Glutamatergic neuron (in vitro differentiated cells): Measurements from ENCODE around the gene RABGGTA. TPM values are rescaled to one million over a fixed set of nuclear protein-coding genes. Genes with fewer than 3 reads are reported as not detected.

Experiments
- DNase-seq: peaks from one replicate; pipeline ENCODE4 v3.0.0; 2022
- H3K27ac Mint-ChIP-seq: one replicate; pipeline ENCODE4 v1.8.0; 2020; ENCODE audit warnings: mild to moderate bottlenecking, mixed read lengths, inconsistent platforms; ENCODE audit not compliant: unreplicated experiment
- H3K27me3 Mint-ChIP-seq: one replicate; pipeline ENCODE4 v1.8.0; 2020; ENCODE audit warnings: mild to moderate bottlenecking, moderate library complexity, mixed read lengths, inconsistent platforms; ENCODE audit not compliant: unreplicated experiment
- H3K36me3 Mint-ChIP-seq: one replicate; pipeline ENCODE4 v1.8.0; 2020; ENCODE audit warnings: mild to moderate bottlenecking, mixed read lengths, inconsistent platforms; ENCODE audit not compliant: unreplicated experiment
- H3K4me1 Mint-ChIP-seq: one replicate; pipeline ENCODE4 v1.8.0; 2020; ENCODE audit warnings: mild to moderate bottlenecking, low read depth, mixed read lengths, inconsistent platforms; ENCODE audit not compliant: unreplicated experiment
- H3K4me3 Mint-ChIP-seq: one replicate; pipeline ENCODE4 v1.8.0; 2020; ENCODE audit warnings: mild to moderate bottlenecking, mixed read lengths, inconsistent platforms; ENCODE audit not compliant: unreplicated experiment
- H3K9me3 Mint-ChIP-seq: one replicate; pipeline ENCODE4 v1.8.0; 2020; ENCODE audit warnings: mild to moderate bottlenecking, moderate library complexity, mixed read lengths, inconsistent platforms; ENCODE audit not compliant: unreplicated experiment
- CTCF ChIP-seq: fragments of 200-600 bp; sonication (generic); IDR thresholded peaks from one replicate; pipeline ENCODE4 v1.5.0; 2021; ENCODE audit not compliant: partially characterized antibody, unreplicated experiment
- total RNA-seq: library from RNA; stranded (reverse); fragmentation: NEBNext Ultra II Directional; extraction: Animal tissue kit (Norgen Biotek cat#: 25700); gene quantifications from one replicate; pipeline ENCODE4 v1.2.1, GENCODE V29; 2021; ENCODE audit not compliant: unreplicated experiment

RABGGTA gene
- total RNA-seq, 1 donor from 2014 or later = 30.3 TPM

DNA sequence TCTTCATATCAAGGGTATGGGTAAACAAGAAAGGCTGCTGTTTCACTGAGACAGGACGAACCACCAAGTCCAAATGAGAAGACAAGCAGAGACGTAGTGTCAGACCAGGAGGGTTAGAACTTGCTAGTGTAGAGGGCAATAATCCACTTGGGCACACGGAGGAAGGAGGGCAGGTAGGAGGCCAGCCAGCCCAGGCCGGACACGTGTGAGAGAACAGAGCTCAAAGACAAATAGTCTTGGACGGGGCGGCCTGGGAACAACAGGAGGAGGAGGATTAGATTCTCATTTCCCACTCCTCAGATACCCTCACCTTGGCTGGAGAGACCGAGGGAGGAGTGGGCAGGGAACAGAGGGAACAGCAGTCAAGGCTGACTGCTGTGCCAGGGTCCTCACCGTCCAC is 19.3 kb upstream of the RABGGTA start:
- peaks cover 1% of the 10 kb centered on the region for H3K9me3 Mint-ChIP-seq
- no peaks in the 10 kb centered on the region for H3K4me1 Mint-ChIP-seq
- no peaks in the 10 kb centered on the region for H3K27me3 Mint-ChIP-seq
- DNase-seq = no peak
- H3K27ac Mint-ChIP-seq = peak overlapping the region; percentile 4
- H3K36me3 Mint-ChIP-seq = no peaks in the 10 kb centered on the region
- TF ChIP-seq CTCF = no peak
- H3K4me3 Mint-ChIP-seq = peak overlapping the region; percentile 39

GRCh38 chr14:24289649-24290280 is 18.4 kb upstream of the RABGGTA start:
- Mint-ChIP-seq H3K27ac (no peak overlapping the region), H3K4me1 (no peaks in the 10 kb centered on the region), H3K9me3 (peaks cover 1% of the 10 kb centered on the region), H3K36me3 (no peaks in the 10 kb centered on the region), H3K27me3 (no peaks in the 10 kb centered on the region), H3K4me3 (no peak overlapping the region)
- TF ChIP-seq CTCF = no peak
- no peak for DNase-seq

- TF ChIP-seq CTCF = no peak
- Mint-ChIP-seq H3K4me3 (no peak overlapping the region), H3K36me3 (no peaks in the 10 kb centered on the region), H3K27ac (no peak overlapping the region), H3K4me1 (no peaks in the 10 kb centered on the region), H3K27me3 (no peaks in the 10 kb centered on the region), H3K9me3 (peaks cover 3% of the 10 kb centered on the region)
- no peak for DNase-seq
These were observed 15.6 kb upstream of the RABGGTA start for GRCh38 chr14:24286996-24287395.

DNA sequence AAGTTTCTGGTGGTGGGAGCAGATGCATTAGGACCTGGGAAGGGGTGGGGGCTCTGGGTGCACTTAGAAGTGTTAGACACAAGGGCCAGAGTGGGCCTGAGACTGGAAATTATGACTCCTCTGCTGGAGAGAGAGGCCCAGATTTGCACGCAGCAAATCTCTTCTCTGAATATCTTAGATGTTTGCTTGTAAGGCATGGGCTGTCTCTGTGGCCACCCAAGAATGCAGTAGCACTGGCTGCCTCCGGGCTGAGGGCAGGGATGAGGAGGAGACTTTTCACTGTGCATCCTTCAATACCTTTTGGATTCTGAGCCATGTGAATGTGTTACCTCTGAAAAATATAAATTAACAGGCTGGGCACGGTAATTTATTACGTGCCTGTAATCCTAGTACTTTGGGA is 14.0 kb upstream of the RABGGTA start:
- Mint-ChIP-seq H3K27ac (no peak overlapping the region), H3K36me3 (no peaks in the 10 kb centered on the region), H3K9me3 (peaks cover 3% of the 10 kb centered on the region), H3K27me3 (no peaks in the 10 kb centered on the region), H3K4me3 (no peak overlapping the region), H3K4me1 (no peaks in the 10 kb centered on the region)
- no peak for DNase-seq
- TF ChIP-seq CTCF = no peak

- Mint-ChIP-seq H3K27ac (no peak overlapping the region), H3K4me3 (no peak overlapping the region), H3K4me1 (no peaks in the 10 kb centered on the region), H3K36me3 (no peaks in the 10 kb centered on the region), H3K27me3 (no peaks in the 10 kb centered on the region), H3K9me3 (peaks cover 4% of the 10 kb centered on the region)
- DNase-seq = no peak
- no peak for TF ChIP-seq CTCF
These were observed 13.2 kb upstream of the RABGGTA start for GRCh38 chr14:24284501-24285035.
